GM21447 (cell line): ENCODE data around the gene PI4KB.
"Not testable (repeated sequence)": the region's sequence is repeated elsewhere in the genome, so short reads cannot be mapped to it uniquely, and the experiment has no call there.

ENCODE experiments used
- ATAC-seq: cut with Tn5 transposase; IDR thresholded peaks from one replicate; pipeline ENCODE4 v1.9.1; 2021; ENCODE audit not compliant: unreplicated experiment

The PI4KB gene

GRCh38 chr1:151327223-151327902 lies at the start of gene PI4KB:
Gene PI4KB (minus strand): TSS chr1:151327416. CDS start chr1:151316481, 10,935 bp downstream.
- peak; percentile 82 for ATAC-seq

GRCh38 chr1:151373196-151373595 lies 46.0 kb upstream of the PI4KB start:
- no peak for ATAC-seq

GRCh38 chr1:151372058-151372934 lies 45.1 kb upstream of the PI4KB start, which contains the start of gene SELENBP1:
Gene SELENBP1 (minus strand): TSS chr1:151372705. CDS start chr1:151372641, 64 bp downstream.
- no peak for ATAC-seq

GRCh38 chr1:151371370-151372057 lies 44.3 kb upstream of the PI4KB start:
- ATAC-seq = no peak

DNA sequence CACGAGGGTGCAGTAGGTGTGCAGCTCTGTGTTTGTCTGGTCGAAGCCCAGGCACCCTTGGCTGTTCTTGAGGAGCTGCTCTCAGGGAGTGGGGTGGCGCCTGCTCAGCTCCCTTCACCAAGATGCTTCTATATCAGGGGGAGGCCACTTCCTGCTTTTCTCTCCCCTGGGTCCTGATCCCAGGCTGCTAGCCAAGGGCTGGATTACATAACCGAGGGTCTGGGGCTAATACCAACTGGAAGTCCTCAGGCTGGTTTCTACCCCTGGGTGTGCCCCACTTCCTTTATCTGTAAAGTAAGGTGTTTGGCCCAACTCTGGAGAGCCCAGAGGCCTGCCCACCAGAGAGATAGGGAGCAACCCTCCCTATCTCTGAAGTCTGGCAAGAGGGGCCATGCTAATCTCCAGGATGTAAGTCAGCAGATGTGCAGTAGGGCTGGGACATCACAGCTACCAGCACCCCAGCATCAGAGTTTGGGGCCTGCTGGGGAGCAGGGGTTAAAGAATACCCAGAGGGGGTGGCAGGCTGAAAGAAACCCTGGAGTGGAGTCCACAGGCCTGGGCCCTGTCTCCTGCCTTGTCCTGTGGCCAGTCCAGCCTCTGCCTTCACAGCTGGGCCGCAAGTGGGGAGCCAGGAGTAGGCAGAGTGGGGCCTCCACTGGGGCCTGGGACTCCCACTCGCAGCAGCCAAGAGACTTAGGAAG lies 43.1 kb upstream of the PI4KB start:
- no peak for ATAC-seq

DNA sequence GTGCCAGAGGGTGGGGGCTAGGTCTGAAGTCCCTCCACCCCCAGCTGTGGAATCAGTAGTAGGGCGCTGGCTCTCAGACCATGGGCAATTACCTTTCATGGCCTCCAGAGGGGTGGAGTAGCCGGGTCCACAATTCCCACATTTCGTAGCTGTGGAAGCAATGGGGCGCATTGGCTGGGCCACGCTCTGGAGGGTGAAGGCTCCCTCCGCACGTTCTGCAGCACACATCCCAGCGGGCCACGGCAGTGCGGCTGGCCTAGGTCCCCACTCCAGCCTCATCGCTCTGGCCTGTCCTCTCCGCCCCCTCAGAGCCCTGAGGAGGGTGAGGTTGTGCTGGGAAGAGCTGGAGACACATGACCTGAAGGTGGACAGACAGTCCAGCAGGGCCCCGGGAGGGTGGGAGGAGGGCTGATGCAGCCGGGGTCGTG lies 42.4 kb upstream of the PI4KB start:
- no peak for ATAC-seq

DNA sequence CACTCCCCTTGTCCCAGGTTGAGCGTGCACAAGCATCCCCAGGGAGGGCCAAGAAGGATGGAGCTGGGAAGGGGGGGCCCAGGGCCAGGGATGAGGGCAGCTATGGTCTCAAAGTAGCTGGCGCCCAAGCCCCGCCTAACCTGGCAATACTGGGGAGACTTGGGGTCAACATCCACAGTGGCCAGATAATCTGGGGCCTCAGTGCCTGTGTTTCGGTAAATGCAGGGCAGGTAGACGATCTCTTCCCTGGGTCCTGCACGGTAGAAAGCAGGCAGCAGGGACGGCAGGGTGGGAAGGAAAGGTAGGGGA lies 42.0 kb upstream of the PI4KB start:
- no peak for ATAC-seq

GRCh38 chr1:151368393-151369301 lies 41.4 kb upstream of the PI4KB start:
- ATAC-seq = no peak

- ATAC-seq = no peak
Observed at GRCh38 chr1:151367658-151368392, 40.6 kb upstream of the PI4KB start.

DNA sequence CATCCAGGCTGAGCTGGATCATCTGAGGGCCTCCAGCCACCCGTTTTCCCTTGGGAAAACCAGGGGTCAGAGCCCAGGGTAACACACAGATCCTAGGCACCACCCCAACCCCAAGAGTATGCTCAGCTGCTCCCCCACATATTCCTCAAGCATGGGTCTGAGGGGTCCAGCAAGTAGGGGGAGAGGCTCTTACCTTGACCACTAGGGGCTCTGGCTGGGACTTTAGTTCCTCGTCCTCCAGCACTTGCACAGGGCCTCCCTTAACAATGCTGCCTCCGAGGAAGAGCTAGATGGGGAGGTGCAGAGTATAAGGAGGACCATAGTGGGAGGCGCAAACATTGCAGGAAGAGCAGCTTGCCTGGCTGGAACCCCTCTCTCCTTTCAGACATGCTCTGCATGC lies 37.8 kb upstream of the PI4KB start:
- no peak for ATAC-seq

DNA sequence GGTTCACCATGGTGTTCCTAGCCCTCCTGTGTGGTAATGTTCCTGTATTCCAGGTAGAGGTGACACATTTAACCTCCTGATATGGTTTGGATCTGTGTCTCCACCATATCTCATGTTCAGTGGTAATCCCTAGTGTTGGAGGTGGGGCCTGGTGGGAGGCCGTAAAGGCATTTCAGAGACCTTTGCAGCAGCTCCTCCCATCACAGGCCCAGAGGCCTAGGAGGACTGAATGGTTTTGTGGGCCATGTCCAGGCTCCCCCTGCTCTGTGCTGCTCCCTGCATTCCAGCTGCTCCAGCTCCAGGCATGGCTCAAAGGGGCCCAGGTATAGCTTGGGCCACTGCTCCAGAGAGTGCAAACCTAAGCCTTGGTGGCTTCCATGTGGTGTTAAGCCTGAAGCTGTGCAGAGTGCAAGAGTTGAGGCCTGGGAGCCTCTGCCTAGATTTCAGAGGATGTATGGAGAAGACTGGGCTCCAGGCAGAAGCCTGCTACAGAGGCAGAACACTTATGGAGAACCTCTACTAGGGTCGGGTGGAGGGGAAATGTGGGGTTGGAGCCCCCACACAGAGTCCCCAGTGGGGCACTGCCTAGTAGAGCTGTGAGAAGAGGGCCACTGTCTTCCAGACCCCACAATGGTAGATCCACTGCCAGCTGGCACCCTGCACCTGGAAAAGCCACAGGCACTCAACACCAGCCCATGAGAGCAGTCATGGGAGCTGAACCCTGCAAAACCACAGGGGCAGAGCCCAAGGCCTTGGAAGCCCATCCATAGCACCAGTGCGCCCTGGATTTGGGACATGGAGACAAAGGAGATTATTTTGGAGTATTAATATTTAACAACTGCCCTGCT lies 35.3 kb upstream of the PI4KB start:
- no peak for ATAC-seq

GRCh38 chr1:151361883-151362282 lies 34.7 kb upstream of the PI4KB start:
- no peak for ATAC-seq

- ATAC-seq = no peak
Observed at GRCh38 chr1:151356696-151357095, 29.5 kb upstream of the PI4KB start.

GRCh38 chr1:151352021-151352718 lies 25.0 kb upstream of the PI4KB start:
- no peak for ATAC-seq

- not testable (repeated sequence) for ATAC-seq
Observed at GRCh38 chr1:151350323-151350722, 23.1 kb upstream of the PI4KB start.

DNA sequence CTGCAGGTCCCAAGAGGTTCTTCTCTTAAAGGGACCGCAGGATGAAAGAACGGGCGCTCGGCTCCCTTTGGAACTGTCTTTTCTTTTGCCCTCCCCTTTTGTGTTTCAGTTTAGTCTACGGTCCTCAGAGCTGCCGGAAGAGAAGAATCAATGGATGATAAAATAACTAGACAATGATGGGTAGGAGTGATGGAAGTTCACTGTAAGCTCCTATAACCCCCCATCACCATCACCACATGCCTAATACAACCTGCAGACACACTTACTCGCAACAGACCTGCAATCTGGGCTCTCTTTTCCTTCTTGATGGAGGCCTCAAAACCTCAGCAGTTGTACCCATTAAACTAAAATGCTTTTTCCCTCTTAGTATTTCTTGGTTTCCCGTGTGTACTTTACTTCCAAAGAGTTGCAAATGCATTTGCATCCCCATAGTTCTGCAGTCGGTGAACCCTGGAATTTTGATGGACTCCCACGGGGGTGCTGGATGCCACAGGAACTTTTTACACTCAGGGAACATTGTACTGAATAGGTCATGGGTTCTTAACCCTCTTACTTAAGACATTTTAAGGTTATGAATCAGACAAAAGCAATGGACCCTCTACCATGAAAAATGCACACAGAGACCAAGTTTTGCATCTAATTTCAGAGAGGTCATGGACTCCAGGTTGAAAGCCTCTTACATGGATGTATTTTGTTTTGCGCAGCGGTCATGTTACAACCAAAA lies 20.5 kb upstream of the PI4KB start:
- ATAC-seq = no peak
